Activated naive CD8-positive, alpha-beta T cell treated with anti-CD3 and anti-CD28 coated beads, Interleukin-2, amount 50 U/mL, for 24 hours (primary cell): ENCODE data around the gene HMX1.
A peak's percentile ranks its signal among the peaks of the same experiment; 100 is the strongest.

ENCODE experiments used
- ATAC-seq: fragments of 150-1000 bp; cut with Tn5 transposase; one replicate; pipeline ENCODE4 v1.10.0; 2021
- DNase-seq: peaks from one replicate; pipeline ENCODE4 v3.0.0; 2021
- H3K27ac Mint-ChIP-seq: one replicate; pipeline ENCODE4 v1.8.0; 2021; ENCODE audit warnings: mild to moderate bottlenecking, mixed read lengths
- H3K27me3 Mint-ChIP-seq: one replicate; pipeline ENCODE4 v1.8.0; 2021; ENCODE audit warnings: mixed read lengths
- H3K36me3 Mint-ChIP-seq: one replicate; pipeline ENCODE4 v1.8.0; 2021; ENCODE audit warnings: low read depth, mixed read lengths
- H3K4me1 Mint-ChIP-seq: one replicate; pipeline ENCODE4 v1.8.0; 2021; ENCODE audit warnings: mixed read lengths
- H3K4me3 Mint-ChIP-seq: one replicate; pipeline ENCODE4 v1.8.0; 2021; ENCODE audit warnings: mild to moderate bottlenecking, moderate library complexity, mixed read lengths
- H3K9me3 Mint-ChIP-seq: one replicate; pipeline ENCODE4 v1.8.0; 2021; ENCODE audit warnings: mixed read lengths

HMX1 gene

DNA sequence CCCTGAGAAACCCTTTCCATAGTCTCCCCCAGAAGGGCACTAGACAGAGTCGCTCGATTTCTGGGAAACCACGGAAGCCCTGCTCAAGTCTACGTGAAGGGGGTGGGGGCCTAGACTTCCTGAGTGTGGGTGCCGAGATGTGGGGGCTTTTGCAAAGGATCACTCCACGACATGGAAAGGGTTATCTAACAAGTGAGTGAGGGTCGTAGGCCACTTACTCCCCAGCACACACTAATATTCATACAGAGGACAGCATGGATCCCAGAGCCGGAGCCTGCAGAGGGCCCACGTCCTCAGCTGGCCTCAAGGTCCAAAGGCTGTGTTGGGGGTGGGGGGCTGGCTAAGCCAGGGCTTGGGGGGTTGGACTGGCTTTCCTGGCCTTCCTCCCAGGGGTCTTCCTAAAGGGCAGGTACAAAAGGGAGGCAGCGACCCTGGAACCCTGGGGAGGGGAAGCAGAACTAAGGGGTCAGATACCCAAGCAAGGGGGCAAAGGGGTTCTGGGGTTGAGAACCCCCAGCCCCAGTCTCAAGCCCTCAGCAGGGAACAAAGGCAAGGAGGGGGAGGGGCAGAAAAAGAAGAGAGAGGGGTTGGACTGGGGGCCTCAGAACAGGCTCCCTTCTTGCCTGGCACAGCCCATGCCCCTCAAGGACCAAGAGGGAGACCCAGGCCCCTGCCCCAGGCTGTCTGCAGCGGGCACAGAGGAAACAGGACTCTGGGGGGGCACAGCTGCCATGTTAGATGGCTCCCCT is 1.6 kb downstream of the HMX1 start:
- Mint-ChIP-seq H3K36me3 (no peaks in the 10 kb centered on the region), H3K27ac (no peak overlapping the region), H3K4me1 (peaks cover 2% of the 10 kb centered on the region), H3K9me3 (no peaks in the 10 kb centered on the region), H3K27me3 (peaks cover 65% of the 10 kb centered on the region), H3K4me3 (no peak overlapping the region)
- DNase-seq (no peak), ATAC-seq (no peak)

DNA sequence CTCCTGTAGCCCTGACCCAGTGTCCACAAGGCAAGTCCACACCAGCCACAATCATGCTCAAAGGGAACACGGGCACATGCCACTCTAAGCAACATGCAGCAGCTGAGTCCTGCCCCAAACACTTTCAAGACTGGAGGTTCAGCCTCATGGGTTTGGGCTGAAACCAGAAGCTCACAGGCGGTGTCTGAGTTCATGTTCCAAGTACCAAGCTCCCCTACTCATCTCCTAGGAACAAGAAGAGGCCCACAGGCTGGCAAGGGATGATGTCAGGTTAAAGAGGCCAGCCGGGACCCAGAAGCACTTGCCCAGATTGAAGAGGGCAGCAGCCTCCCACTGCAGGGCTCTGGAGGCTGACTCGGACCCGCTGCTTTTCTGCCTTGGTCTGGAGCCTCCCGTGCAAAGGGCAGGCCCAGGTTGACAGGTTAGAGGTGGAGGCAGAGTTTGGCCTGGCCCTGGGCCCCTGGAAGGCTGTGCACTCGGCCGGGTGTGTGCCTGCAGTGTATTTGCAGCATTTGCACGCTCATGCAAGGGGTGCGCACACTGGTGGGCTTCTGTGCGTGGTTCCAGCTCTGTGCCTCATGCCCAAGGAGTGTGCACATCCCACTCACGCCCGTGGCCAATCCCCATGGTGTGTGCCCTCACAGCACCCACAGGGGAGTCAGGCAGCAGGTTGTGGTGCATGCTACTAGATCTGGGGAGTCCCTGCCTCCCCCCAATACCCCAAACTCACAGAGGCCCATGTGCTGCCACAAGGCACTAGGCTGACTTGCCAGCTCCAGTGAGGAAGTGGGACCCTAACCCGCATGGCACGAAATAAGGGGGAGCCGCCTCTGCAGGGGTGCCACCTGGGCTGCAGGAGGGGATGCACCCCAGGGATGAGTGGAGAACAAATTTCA is 2.4 kb downstream of the HMX1 start:
- ATAC-seq (no peak), DNase-seq (no peak)
- no peaks in the 10 kb centered on the region for H3K9me3 Mint-ChIP-seq
- H3K27ac Mint-ChIP-seq = peak overlapping the region; percentile 26
- H3K4me1 Mint-ChIP-seq = peaks cover 2% of the 10 kb centered on the region
- no peak overlapping the region for H3K4me3 Mint-ChIP-seq
- H3K36me3 Mint-ChIP-seq = no peaks in the 10 kb centered on the region
- H3K27me3 Mint-ChIP-seq = peaks cover 65% of the 10 kb centered on the region

DNA sequence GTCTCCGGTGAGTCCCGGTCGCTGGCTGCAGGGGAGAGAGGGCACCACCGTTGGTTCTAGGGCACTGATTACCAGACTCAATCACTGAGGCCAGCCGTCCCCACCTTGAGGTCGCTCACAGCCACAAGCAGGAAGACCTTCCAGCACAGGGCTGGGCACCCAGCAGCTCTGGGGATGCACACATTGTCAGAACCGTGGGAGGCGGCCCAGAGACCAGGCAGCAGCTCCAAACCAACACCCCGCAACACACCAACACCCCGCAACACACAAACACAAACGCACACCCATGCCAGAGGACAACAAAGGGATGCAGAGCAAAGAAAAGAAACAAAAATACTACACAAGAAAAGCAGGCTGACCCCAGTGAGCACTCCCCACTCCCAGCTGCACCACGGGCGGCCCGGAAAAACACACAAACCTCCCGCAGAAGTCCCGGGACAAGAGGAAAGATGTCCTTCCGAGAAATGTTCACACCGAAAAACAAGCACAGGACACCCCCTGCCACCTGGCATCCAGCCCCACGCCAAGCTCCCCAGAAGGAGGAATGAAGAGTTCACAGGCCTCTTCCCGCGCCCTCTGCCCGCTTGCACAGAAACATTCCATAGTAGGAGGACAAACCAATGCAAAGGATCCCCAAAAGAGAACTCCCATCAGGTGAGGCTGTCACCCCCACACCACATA is 3.2 kb downstream of the HMX1 start:
- Mint-ChIP-seq H3K9me3 (no peaks in the 10 kb centered on the region), H3K36me3 (no peaks in the 10 kb centered on the region), H3K4me3 (no peak overlapping the region), H3K4me1 (peaks cover 2% of the 10 kb centered on the region), H3K27ac (peak overlapping the region; percentile 26), H3K27me3 (peaks cover 64% of the 10 kb centered on the region)
- DNase-seq = no peak
- ATAC-seq = no peak

DNA sequence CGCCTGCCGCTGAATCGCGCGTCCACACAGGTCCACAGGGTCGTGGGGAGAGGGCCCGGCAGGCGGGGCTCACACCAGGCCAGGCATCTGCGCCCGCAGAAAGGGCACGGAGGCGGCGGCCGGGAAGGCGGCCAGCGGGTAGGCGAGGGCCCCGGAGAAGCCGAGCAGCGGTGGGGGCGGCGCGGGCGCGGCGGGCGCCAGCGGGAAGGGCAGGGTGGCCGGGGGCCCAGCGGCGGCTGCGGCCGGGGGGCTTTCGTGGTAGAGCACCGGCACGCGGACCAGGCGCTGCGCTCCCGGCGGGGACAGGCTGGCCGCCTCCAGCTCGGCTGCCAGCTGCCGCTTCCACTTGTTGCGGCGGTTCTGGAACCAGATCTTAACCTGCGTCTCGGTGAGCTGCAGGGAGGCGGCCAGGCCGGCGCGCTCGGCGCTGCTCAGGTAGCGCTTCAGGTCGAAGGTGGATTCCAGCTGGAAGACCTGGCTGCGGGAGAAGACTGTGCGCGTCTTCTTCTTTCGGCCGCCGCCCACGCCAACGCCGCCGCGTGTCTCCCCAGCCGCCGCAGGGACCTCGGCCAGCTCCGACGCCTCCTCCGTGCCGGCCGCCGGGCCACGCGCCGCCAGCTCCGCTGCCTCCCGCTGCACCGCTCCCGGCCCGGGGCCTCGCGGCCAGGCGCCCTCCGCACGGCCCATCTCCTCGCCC is 3.9 kb downstream of the HMX1 start:
- H3K36me3 Mint-ChIP-seq = no peaks in the 10 kb centered on the region
- H3K4me3 Mint-ChIP-seq = no peak overlapping the region
- peaks cover 2% of the 10 kb centered on the region for H3K4me1 Mint-ChIP-seq
- no peak for ATAC-seq
- no peaks in the 10 kb centered on the region for H3K9me3 Mint-ChIP-seq
- no peak overlapping the region for H3K27ac Mint-ChIP-seq
- DNase-seq = no peak
- H3K27me3 Mint-ChIP-seq = peaks cover 65% of the 10 kb centered on the region

DNA sequence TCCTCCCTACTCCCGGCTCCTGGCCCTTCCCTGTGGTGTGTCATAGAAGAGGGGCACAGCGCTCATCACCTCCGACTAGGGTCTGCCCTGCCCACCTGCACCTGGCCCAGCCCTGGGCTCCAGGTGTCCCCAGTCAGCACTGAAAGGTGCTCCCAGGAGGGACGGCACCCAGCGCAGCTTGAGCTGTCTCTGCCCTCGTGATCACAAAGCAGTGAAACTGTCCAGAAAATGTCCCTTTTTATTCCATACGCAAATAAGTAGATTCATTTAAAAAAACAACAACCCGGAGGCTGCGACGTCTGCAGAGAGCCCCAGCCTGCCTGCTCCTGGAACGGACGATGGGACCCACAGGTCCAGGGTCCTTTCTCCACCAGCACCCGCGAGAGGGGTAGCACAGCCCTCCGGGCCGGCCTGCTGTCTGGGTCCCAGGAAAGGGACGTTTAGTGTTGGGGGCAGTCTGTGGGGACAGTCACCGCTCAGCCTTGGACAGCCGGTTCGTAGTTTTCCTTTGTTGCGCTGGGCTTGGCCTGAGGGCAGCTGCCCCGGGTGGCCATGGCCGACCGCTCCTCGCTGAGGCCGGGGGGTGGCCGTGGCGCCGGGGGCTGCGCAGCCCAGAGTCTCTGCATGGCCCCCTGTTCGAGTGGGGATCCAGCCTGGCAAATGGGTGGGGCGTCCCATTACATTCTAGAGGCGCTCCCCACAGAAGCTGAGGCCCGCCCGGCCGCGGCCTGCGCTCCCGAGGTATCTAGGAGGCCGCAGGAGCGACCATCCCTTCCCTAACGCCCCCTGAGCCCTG is 4.6 kb downstream of the HMX1 start:
- Mint-ChIP-seq H3K36me3 (no peaks in the 10 kb centered on the region), H3K9me3 (no peaks in the 10 kb centered on the region), H3K4me1 (no peaks in the 10 kb centered on the region), H3K27me3 (peaks cover 65% of the 10 kb centered on the region), H3K27ac (no peak overlapping the region), H3K4me3 (no peak overlapping the region)
- no peak for ATAC-seq
- DNase-seq = no peak

DNA sequence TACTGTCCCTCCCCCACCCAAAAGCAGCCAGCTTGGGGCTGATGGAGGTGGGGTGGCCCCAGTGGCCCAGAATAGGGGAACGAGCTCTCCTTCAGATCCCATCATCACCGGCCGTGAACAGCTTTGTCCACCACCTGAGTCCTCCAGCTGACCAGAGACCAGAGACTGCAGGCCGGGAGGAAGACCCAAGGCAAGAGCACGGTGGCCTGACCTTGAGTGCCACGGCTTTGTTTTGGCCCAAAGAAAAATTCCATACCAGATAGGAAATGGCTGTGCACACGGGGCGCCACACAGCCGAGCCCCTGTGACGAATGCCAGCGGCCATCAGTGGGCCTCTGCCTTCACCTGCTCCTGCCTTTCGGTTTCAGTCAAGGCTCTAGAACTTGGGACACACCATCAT is 5.2 kb downstream of the HMX1 start:
- Mint-ChIP-seq H3K36me3 (no peaks in the 10 kb centered on the region), H3K4me1 (no peaks in the 10 kb centered on the region), H3K27ac (no peak overlapping the region), H3K9me3 (no peaks in the 10 kb centered on the region), H3K4me3 (no peak overlapping the region), H3K27me3 (peaks cover 65% of the 10 kb centered on the region)
- DNase-seq = no peak
- ATAC-seq = no peak

DNA sequence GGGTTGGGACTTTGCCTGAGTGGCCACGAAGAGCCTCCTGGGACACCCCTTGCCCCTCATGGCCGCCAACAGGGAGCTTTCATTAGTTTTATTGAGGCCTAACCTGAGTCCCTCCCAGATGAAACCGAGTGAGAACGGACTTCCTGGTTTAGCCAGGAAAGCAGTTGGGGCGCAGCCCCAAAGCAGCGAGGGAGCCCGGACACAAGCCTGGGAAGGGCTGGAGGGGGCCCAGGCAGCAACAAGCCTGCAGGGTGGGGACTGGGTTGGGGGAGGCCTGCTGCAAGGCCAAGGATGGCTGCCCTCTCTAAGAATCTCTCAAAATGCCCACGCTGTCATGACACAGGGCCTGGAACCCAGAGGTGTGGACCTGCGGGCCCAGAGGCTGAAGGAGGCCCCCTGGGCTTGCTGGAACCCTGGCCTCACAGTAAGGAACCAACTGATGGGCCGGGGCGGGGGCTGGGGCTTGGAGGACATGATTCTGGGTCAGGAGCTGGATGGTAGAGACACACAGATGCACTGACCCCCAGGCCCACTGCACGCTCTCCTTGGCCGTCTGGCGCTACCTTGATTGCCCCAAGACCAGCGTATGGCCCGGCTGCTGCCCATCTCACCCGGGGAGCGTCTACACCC is 5.8 kb downstream of the HMX1 start:
- no peaks in the 10 kb centered on the region for H3K9me3 Mint-ChIP-seq
- no peaks in the 10 kb centered on the region for H3K36me3 Mint-ChIP-seq
- H3K27ac Mint-ChIP-seq = no peak overlapping the region
- peaks cover 2% of the 10 kb centered on the region for H3K4me1 Mint-ChIP-seq
- peaks cover 67% of the 10 kb centered on the region for H3K27me3 Mint-ChIP-seq
- ATAC-seq = no peak
- DNase-seq = no peak
- H3K4me3 Mint-ChIP-seq = no peak overlapping the region

DNA sequence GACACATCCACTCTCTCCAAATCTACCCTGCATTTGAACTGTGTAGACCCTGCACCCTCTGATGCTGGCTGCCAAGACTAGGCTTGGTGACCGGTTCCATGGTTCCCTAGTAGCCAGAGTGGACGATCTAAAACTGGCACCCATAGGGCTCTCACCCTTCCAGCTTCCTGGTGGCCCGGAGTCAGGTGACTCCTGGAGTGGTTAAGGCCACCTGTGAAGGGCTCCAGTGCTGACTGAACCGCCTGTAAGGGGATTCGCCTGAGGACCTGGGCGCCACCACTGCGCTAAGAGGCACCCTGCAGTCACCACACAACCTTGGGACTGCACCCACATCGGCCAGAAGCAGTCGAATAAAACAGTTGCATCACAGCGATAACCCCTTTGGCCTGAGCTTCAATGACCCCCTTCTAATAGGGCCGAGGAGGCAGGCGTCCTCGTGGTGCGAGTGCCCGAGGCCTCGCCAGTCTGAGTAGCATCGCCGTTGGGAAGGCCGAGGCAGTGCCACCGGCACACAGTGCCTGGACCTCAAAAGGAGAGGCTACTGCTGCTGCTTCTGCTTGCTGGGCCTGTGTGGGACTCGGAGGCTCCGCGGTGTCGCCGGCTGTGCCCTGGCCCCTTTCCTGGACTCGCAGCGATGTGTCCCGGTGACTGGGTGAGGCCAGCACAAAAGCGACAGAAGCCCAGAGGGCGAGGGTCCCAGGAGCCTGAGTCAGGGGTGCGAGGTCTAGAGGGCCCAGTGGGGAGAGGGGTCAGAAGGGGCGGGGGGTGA is 6.5 kb downstream of the HMX1 start:
- Mint-ChIP-seq H3K9me3 (no peaks in the 10 kb centered on the region), H3K4me3 (no peak overlapping the region), H3K27ac (no peak overlapping the region), H3K4me1 (peaks cover 2% of the 10 kb centered on the region), H3K27me3 (peaks cover 66% of the 10 kb centered on the region), H3K36me3 (no peaks in the 10 kb centered on the region)
- DNase-seq (no peak), ATAC-seq (no peak)

DNA sequence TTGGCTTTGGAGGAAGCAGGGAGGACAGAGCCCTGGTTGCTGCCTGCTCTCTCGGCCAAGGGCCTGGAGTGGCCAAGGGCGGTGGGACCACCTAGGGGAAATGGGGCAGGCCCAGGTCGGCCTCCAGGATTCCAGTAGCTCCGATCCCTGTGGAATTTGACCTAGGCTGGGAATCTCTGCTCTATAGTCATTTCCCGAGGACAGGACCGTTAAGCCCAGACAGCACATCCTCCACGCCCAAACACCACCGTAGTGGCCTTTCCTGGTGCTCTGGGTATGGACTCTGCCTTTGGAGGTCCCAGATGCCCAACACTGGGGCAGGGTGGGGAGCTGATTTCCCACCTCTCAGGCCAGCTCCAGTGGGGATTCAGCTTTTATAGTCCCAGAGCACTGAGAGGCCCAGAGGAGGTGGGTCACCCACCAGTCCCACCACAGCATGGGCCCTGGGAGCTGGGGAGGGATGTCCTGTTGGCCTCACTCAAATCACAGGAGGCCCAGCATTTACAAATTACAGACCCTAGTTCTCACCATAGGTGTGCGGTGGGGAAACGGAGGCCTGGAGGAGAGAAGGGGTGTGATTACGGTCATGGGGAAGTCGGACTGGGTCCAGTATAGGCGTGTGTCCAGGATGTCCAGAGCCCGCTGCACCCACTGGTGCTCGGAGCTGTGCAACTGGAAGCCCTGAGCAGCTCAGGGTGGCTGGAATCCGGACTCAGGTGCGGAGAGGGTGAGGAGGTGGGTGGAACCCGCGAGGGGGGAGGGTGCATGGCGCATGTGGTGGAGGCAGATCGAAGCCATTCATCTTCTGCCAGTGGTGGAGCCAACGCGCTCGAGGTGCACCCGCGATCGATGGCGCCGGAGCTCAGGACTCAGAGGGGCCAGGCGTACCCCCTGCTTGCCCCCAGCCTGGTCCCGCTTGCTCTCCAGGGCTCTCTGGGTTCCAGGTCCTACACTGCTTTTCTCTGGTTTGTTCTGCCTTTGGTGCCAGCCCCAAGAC is 7.7 kb downstream of the HMX1 start:
- DNase-seq (no peak), ATAC-seq (no peak)
- Mint-ChIP-seq H3K27me3 (peaks cover 68% of the 10 kb centered on the region), H3K36me3 (no peaks in the 10 kb centered on the region), H3K9me3 (no peaks in the 10 kb centered on the region), H3K4me1 (peaks cover 2% of the 10 kb centered on the region), H3K4me3 (no peak overlapping the region), H3K27ac (no peak overlapping the region)

DNA sequence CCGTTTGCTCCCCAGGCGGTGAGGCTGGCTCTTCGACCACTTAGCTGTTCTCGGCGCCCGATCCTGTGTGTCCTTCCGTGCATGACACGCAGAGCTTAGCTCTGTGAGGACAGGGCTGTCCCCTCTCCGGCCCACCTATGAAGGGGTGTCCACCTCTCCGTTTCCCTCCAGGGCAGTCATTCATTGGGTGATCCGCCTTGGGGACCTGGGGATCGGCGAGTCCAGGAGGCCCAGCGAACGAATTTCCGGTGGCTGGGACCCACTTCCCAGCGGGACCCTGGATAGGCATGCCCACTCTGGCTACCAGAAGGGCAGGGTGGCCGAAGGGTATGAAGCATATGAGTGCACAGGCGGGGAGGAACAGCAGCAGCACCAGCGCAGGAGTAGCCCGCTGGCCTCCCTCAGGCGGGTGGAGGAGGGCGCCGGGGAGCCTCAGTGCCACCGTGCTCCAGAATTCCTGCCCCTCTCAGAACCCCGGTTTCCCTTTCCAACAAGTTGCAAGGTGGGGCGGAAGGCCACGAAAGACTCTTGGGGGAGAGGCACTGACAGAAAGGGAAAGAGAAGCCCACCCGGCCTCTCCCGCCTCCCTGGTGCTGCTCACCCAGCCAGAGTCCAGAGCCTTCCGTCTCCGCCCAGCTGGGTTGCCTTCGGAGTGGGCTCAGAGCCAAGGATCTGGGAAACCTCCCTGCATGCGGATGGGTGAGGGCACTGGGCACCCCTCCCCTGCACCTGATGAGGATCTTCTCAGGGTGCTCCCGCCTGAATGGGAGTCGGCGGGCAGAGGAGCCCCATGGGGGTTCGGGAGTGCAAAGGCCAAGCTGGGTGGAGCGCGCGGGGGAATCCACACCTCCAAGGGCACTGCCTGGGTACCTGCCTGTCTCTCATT is 8.6 kb downstream of the HMX1 start:
- peaks cover 65% of the 10 kb centered on the region for H3K27me3 Mint-ChIP-seq
- no peak overlapping the region for H3K27ac Mint-ChIP-seq
- no peaks in the 10 kb centered on the region for H3K9me3 Mint-ChIP-seq
- H3K36me3 Mint-ChIP-seq = no peaks in the 10 kb centered on the region
- H3K4me3 Mint-ChIP-seq = no peak overlapping the region
- no peak for ATAC-seq
- no peak for DNase-seq
- peaks cover 2% of the 10 kb centered on the region for H3K4me1 Mint-ChIP-seq

DNA sequence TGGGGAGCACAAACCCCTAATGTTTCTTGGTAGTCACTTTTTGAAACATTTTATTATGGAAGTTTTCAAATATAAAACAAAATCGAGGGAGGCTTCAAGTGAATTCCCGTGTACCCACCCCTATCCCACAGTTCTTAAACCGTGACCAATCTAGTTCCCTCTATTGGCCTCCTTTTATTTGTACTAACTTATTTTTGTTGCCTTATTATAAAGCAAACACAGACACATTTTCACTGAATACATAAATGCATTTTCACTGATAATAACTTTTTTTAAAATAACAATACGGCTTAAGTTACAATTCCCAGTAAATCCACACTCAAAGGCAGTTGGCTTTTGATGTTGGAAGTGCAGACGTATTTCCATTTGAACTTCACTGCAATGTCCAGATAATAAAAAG is 9.3 kb downstream of the HMX1 start:
- Mint-ChIP-seq H3K36me3 (no peaks in the 10 kb centered on the region), H3K4me3 (no peak overlapping the region), H3K9me3 (no peaks in the 10 kb centered on the region), H3K4me1 (peaks cover 2% of the 10 kb centered on the region), H3K27ac (no peak overlapping the region), H3K27me3 (peaks cover 70% of the 10 kb centered on the region)
- DNase-seq (no peak), ATAC-seq (no peak)
